GM12891 (cell line): ENCODE measurements around the gene NR1D1.

ENCODE experiments used
- DNase-seq: peaks from one replicate; pipeline ENCODE4 v3.0.0; 2011; ENCODE audit warnings: low spot score; ENCODE audit not compliant: insufficient read length
- FAIRE-seq: peaks from 2 replicates; lab custom pipeline; 2011; peaks lifted over from hg19 to GRCh38; lab: Jason Lieb, UNC
- PAX5 ChIP-seq: IDR thresholded peaks from 2 replicates; pipeline ENCODE4 v1.6.1; 2011; ENCODE audit warnings: low read length, moderate library complexity, mild to moderate bottlenecking; ENCODE audit not compliant: insufficient read depth, severe bottlenecking
- POLR2A ChIP-seq: IDR thresholded peaks from 2 replicates; pipeline ENCODE4 v1.6.1; 2011; ENCODE audit warnings: low read depth, low read length, control low read depth
- POLR2AphosphoS5 ChIP-seq: IDR thresholded peaks from 2 replicates; pipeline ENCODE4 v1.6.1; 2011; ENCODE audit warnings: low read depth, low read length, control low read depth
- POU2F2 ChIP-seq: IDR thresholded peaks from 2 replicates; pipeline ENCODE4 v1.6.1; 2011; ENCODE audit warnings: low read depth, mild to moderate bottlenecking, control low read depth, low read length, moderate library complexity
- SPI1 ChIP-seq: IDR thresholded peaks from 2 replicates; pipeline ENCODE4 v1.6.1; 2011; ENCODE audit warnings: low read depth, low read length, control low read depth
- TAF1 ChIP-seq: IDR thresholded peaks from 2 replicates; pipeline ENCODE4 v1.6.1; 2011; ENCODE audit warnings: low read depth, low read length, control low read depth

Gene NR1D1

GRCh38 chr17:40089077-40089895, 11.1 kb downstream of the NR1D1 start:
- no peak for DNase-seq
- FAIRE-seq: no peak

GRCh38 chr17:40087903-40088718, 12.3 kb downstream of the NR1D1 start:
- TF ChIP-seq POLR2A: no peak
- no peak for TF ChIP-seq SPI1
- no peak for TF ChIP-seq PAX5
- no peak for TF ChIP-seq TAF1
- TF ChIP-seq POLR2AphosphoS5: no peak
- TF ChIP-seq POU2F2: no peak

More at GRCh38 chr17:40089077-40089895, 11.1 kb downstream of the NR1D1 start:
- TF ChIP-seq PAX5 (no peak), TAF1 (no peak), SPI1 (no peak), POU2F2 (no peak), POLR2A (no peak), POLR2AphosphoS5 (no peak)

GRCh38 chr17:40087049-40087794, 13.2 kb downstream of the NR1D1 start:
- FAIRE-seq (peak; percentile 88), DNase-seq (no peak)
- TF ChIP-seq POU2F2 (no peak), TAF1 (no peak), PAX5 (no peak), POLR2A (no peak), SPI1 (no peak)

More at GRCh38 chr17:40087903-40088718, 12.3 kb downstream of the NR1D1 start:
- DNase-seq: no peak
- peak; percentile 66 for FAIRE-seq

GRCh38 chr17:40086150-40087044, 14.0 kb downstream of the NR1D1 start:
- FAIRE-seq (no peak), DNase-seq (peak; percentile 81)
- TF ChIP-seq PAX5: no peak
- no peak for TF ChIP-seq TAF1
- no peak for TF ChIP-seq POLR2AphosphoS5
- no peak for TF ChIP-seq POLR2A
- no peak for TF ChIP-seq POU2F2
- no peak for TF ChIP-seq SPI1

DNA sequence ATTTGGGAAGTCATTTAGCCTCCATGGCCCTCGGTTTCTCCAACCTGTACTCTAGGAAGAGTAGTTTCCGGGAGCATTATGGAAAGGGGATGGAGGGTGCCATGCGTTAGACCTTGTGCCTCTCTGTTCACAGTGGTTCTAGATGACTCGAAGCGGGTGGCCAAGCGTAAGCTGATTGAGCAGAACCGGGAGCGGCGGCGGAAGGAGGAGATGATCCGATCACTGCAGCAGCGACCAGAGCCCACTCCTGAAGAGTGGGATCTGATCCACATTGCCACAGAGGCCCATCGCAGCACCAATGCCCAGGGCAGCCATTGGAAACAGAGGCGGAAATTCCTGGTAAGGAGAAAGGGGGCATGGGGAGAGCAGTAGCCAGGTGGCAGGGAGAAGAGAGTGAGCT, 15.9 kb downstream of the NR1D1 start:
- DNase-seq (no peak), FAIRE-seq (no peak)
- no peak for TF ChIP-seq POLR2A
- TF ChIP-seq POU2F2: no peak
- no peak for TF ChIP-seq TAF1
- no peak for TF ChIP-seq PAX5
- no peak for TF ChIP-seq SPI1
- no peak for TF ChIP-seq POLR2AphosphoS5

DNA sequence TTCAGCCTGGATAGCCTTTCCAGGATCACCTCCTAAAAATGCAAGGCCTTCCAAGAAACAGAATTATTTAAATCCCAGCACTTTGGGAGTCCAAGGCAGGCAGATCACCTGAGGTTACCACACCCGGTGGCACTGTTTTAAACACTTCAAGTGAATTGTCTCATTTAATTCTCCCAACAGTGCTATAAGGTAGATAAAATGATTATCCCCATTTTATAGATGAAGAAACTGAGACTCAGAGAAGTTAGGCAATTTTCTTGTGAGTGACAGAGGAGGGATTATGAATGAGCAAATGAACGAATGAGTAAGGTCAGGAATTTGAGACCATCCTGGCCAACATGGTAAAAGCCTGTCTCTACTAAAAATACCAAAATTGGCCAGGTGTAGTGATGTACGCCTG, 20.8 kb downstream of the NR1D1 start:
- no peak for DNase-seq
- no peak for FAIRE-seq
- TF ChIP-seq POU2F2: no peak
- no peak for TF ChIP-seq SPI1
- TF ChIP-seq POLR2A: no peak
- no peak for TF ChIP-seq POLR2AphosphoS5
- no peak for TF ChIP-seq TAF1
- TF ChIP-seq PAX5: no peak

- no peak for DNase-seq
- no peak for TF ChIP-seq POU2F2
- no peak for TF ChIP-seq POLR2A
- TF ChIP-seq TAF1: no peak
- TF ChIP-seq POLR2AphosphoS5: no peak
- no peak for TF ChIP-seq PAX5
- TF ChIP-seq SPI1: no peak
- FAIRE-seq: no peak
These were observed 23.8 kb downstream of the NR1D1 start for GRCh38 chr17:40076591-40076990.

- no peak for DNase-seq
- FAIRE-seq: peak; percentile 16
- no peak for TF ChIP-seq SPI1
- no peak for TF ChIP-seq PAX5
- no peak for TF ChIP-seq TAF1
- no peak for TF ChIP-seq POU2F2
- TF ChIP-seq POLR2A: no peak
- no peak for TF ChIP-seq POLR2AphosphoS5
These were observed 24.4 kb downstream of the NR1D1 start for GRCh38 chr17:40075942-40076498.
